ENCODE measurements around the gene UBASH3B.
A peak's percentile ranks its signal among the peaks of the same experiment; 100 is the strongest.

UBASH3B gene

GRCh38 chr11:122691549-122692150 lies 36.1 kb downstream of the UBASH3B start:
- no peak for DNase-seq (ENCODE audit: low spot score)
- in situ Hi-C loops (cut with MboI; ENCODE audit: low sequenced_read_pairs, unreplicated experiment) = no loop called here
- no peak for TF ChIP-seq CTCF (IDR thresholded peaks at IDR 0.05; ENCODE audit: borderline replicate concordance, control extremely low read depth, extremely low read depth, insufficient read depth, missing control alignments)

DNA sequence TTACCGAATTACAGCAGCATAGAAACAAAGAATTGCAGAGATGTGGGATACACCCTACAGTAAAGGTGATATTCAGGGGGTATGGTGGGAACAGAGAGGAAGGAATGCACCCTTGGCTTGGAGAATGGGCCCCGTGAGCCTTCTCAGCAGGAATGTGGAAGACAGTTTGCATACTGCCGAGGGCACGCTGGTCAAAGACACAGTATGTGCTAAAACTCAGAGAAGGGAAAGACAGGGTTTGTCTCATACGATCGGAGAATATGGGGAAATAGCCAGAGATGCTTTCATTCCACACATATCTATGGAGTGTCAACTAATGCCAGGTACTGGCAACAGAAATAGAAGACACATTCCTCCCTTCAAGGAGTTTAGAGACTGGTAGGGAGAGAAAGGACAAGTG lies 36.9 kb downstream of the UBASH3B start:
- in situ Hi-C loops (cut with MboI; ENCODE audit: low sequenced_read_pairs, unreplicated experiment) = no loop called here
- TF ChIP-seq CTCF (IDR thresholded peaks at IDR 0.05; ENCODE audit: borderline replicate concordance, control extremely low read depth, extremely low read depth, insufficient read depth, missing control alignments) = no peak
- no peak for DNase-seq (ENCODE audit: low spot score)

GRCh38 chr11:122695076-122695615 lies 39.6 kb downstream of the UBASH3B start:
- in situ Hi-C loops (cut with MboI; ENCODE audit: low sequenced_read_pairs, unreplicated experiment) = no loop called here
- TF ChIP-seq CTCF (IDR thresholded peaks at IDR 0.05; ENCODE audit: borderline replicate concordance, control extremely low read depth, extremely low read depth, insufficient read depth, missing control alignments) = no peak
- DNase-seq (ENCODE audit: low spot score) = no peak

DNA sequence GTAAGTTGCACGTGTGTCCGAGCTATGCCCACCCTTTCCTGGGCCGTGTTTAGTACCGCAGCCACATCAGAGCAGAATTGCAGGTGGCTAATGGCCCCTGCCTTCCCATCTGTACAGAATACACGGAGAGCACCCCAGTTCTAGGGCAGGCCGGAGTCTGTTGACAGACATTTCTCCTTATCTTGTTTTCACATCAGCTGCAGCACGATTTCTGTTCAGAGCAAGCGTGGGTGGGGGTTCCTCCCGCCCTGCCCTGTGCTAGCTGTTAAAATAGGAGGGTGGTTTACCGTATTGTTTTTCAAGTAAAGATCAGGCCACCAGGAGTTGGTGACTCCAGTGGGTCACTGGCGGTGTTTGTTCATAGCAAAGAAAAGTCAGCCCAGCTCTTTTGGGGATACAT lies 41.1 kb downstream of the UBASH3B start:
- in situ Hi-C loops (cut with MboI; ENCODE audit: low sequenced_read_pairs, unreplicated experiment) = no loop called here
- TF ChIP-seq CTCF (IDR thresholded peaks at IDR 0.05; ENCODE audit: borderline replicate concordance, control extremely low read depth, extremely low read depth, insufficient read depth, missing control alignments) = no peak
- peak; percentile 80 for DNase-seq (ENCODE audit: low spot score)

DNA sequence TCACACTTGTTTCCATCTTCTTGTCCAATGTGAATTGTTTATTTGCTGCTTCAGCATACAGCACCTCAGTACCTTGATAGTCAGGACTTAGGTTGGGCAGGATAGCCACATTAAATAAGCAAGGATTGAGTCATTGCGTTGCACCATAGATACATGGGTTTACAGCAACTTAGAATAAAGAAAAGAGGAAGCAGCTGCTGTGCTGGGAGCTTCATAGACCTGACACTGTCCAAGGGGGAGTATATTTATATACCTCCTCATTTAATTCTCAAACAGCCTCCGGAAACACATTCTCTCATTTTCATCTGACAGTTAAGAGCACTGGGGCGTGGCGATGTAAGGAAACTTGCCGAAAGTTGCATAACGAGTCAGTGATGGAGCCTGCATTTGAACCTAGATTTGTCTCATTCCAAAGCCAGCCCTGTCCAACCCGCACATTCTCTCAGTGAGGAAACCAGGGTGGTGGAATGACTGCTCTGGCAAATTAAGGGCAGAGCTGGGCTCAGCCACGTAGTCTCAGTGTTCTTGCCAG lies 42.2 kb downstream of the UBASH3B start:
- no peak for TF ChIP-seq CTCF (IDR thresholded peaks at IDR 0.05; ENCODE audit: borderline replicate concordance, control extremely low read depth, extremely low read depth, insufficient read depth, missing control alignments)
- in situ Hi-C loops (cut with MboI; ENCODE audit: low sequenced_read_pairs, unreplicated experiment) = no loop called here
- DNase-seq (ENCODE audit: low spot score) = peak; percentile 75

DNA sequence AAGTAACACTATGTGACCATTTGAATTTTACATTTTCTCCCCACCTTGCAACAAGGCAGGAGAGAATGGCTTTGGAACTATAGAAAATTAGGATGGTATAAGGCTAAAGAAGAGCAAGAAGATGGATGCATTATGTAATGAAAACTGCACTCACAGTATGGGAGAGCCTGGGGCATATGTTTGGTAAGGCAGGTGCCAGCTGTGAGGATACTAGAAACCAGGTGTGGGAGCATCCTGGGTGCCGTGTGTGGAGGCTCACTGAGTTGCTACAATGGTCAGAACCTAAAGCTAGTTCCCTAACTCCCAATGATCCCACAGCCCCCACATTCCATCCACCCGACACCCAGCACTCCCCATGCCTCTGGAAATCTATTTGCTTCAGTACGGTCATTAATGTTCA lies 42.9 kb downstream of the UBASH3B start:
- in situ Hi-C loops (cut with MboI; ENCODE audit: low sequenced_read_pairs, unreplicated experiment) = no loop called here
- no peak for TF ChIP-seq CTCF (IDR thresholded peaks at IDR 0.05; ENCODE audit: borderline replicate concordance, control extremely low read depth, extremely low read depth, insufficient read depth, missing control alignments)
- DNase-seq (ENCODE audit: low spot score) = no peak

Data from GM13976 (cell line).